Esophagus muscularis mucosa (tissue), 4 donors: ENCODE results near the gene SYNE4. TPM values are rescaled to one million over a fixed set of nuclear protein-coding genes. Genes with fewer than 3 reads are reported as not detected.
"Not testable (repeated sequence)": the region's sequence is repeated elsewhere in the genome, so short reads cannot be mapped to it uniquely, and the experiment has no call there.

Experiments
- DNase-seq: peaks from one replicate; pipeline ENCODE4 v3.0.0-alpha.2; 2017; ENCODE audit errors: extremely low spot score
- H3K27ac ChIP-seq, 4 donors: fragments of 200-600 bp; sonication (generic); replicated peaks in 1 of 4; 1 replicate in 3 of 4; 2 replicates in 1 of 4; pipeline ENCODE4 v1.5.1; 2016 to 2019; ENCODE audit warnings: mild to moderate bottlenecking in 1 of 4
- H3K27me3 ChIP-seq, 4 donors: fragments of 200-600 bp; sonication (generic); one replicate each; pipeline versions ENCODE4 v1.5.1 to v1.6.0; 2016 to 2019
- H3K36me3 ChIP-seq, 4 donors: fragments of 200-600 bp; sonication (generic); one replicate each; pipeline ENCODE4 v1.5.1; 2016 to 2019
- H3K4me1 ChIP-seq, 4 donors: fragments of 200-600 bp; sonication (generic); one replicate each; pipeline ENCODE4 v1.5.1; 2016 to 2019
- H3K4me3 ChIP-seq, 4 donors: fragments of 200-600 bp; sonication (generic); 1 replicate in 2 of 4; 2 replicates in 2 of 4; pipeline ENCODE4 v1.5.1; 2016 to 2019; ENCODE audit warnings: mild to moderate bottlenecking in 4 of 4, moderate library complexity in 1 of 4
- H3K9me3 ChIP-seq, 4 donors: fragments of 200-600 bp; sonication (generic); 1 replicate in 3 of 4; 2 replicates in 1 of 4; pipeline ENCODE4 v1.5.1; 2016 to 2019
- CTCF ChIP-seq, 3 experiments: fragments of 200-600 bp in 2 of 3; fragments of 450-650 bp in 1 of 3; sonication (generic) in 2 of 3; IDR thresholded peaks; one replicate each; pipeline ENCODE4 v1.5.1; 2017 to 2019; ENCODE audit warnings: antibody characterized with exemption in 3 of 3, mild to moderate bottlenecking in 2 of 3, moderate library complexity in 1 of 3
- EP300 ChIP-seq: sonication (generic); formaldehyde crosslinking; IDR thresholded peaks from one replicate; pipeline ENCODE4 v1.6.1; 2017; ENCODE audit warnings: antibody characterized with exemption
- POLR2A ChIP-seq: fragments of 450-650 bp; IDR thresholded peaks from one replicate; pipeline ENCODE4 v1.6.1; 2017; ENCODE audit warnings: antibody characterized with exemption, moderate library complexity, mild to moderate bottlenecking, low read depth
- POLR2AphosphoS5 ChIP-seq, 2 donors: sonication (generic); formaldehyde crosslinking; IDR thresholded peaks; one replicate each; pipeline ENCODE4 v1.6.1; 2017; ENCODE audit warnings: antibody characterized with exemption in 2 of 2
- WGBS: methylation state at CpG from one replicate; pipeline ENCODE4 v1.1.5; 2018; 5-methylcytosine and 5-hydroxymethylcytosine counted together
- intact Hi-C: fragments of 100-400 bp; cut with DNase I; formaldehyde crosslinking; loops from one replicate; pipeline ENCODE4 v1.15.1; 2023
- small RNA-seq, 3 donors: library from RNA; depleted of rRNA; stranded (forward); fragments of <200 nt; gene quantifications; one replicate each; pipeline ENCODE3, GENCODE V24; 2016
- total RNA-seq, 4 donors: library from RNA; depleted of rRNA; stranded (reverse); fragments of >200 nt; gene quantifications; one replicate each; pipeline versions ENCODE4 v1.1.0 to v1.2.1, GENCODE V29; 2016

Gene SYNE4
- total RNA-seq, 4 donors from 2014 or later: 1.3 TPM; not detected in 3

GRCh38 chr19:35959040-35959967 lies 49.3 kb downstream of the SYNE4 start:
- Histone ChIP-seq H3K4me1 (peaks cover 5 to 13% (median 12%) of the 10 kb centered on the region in 4 donors), H3K4me3 (peak overlapping the region; percentile 12 to 33 (median 21)), H3K9me3 (no peaks in the 10 kb centered on the region), H3K27me3 (peaks cover 0 to 75% (median 27%) of the 10 kb centered on the region in 4 donors), H3K27ac (no peak overlapping the region), H3K36me3 (no peaks in the 10 kb centered on the region)
- DNase-seq: no peak
- WGBS: 11% methylated on average over 8 of the region's 97 CpGs
- intact Hi-C loops: no loop called here
- TF ChIP-seq CTCF (IDR thresholded peaks at IDR 0.05): peak in 2 of 3 experiments; percentile 31 to 37
- no peak for TF ChIP-seq POLR2AphosphoS5 (IDR thresholded peaks at IDR 0.05)

- intact Hi-C loops: no loop called here
- no peaks in the 10 kb centered on the region for H3K9me3 ChIP-seq
- 43% methylated on average over 11 of the region's 15 CpGs for WGBS
- H3K4me3 ChIP-seq: peak overlapping the region in 3 of 4 donors; percentile 19 to 33 (median 23)
- no peak overlapping the region for H3K27ac ChIP-seq
- peaks cover 5 to 13% (median 12%) of the 10 kb centered on the region in 4 donors for H3K4me1 ChIP-seq
- peaks cover 0 to 75% (median 27%) of the 10 kb centered on the region in 4 donors for H3K27me3 ChIP-seq
- no peaks in the 10 kb centered on the region for H3K36me3 ChIP-seq
- TF ChIP-seq CTCF (IDR thresholded peaks at IDR 0.05) (no peak), EP300 (no peak), POLR2A (no peak)
- DNase-seq: no peak
Measured at GRCh38 chr19:35958660-35959039, 50.0 kb downstream of the SYNE4 start.

GRCh38 chr19:35957411-35957810 lies 51.2 kb downstream of the SYNE4 start:
- H3K36me3 ChIP-seq, H3K27ac ChIP-seq, H3K4me3 ChIP-seq, intact Hi-C loops, H3K9me3 ChIP-seq, DNase-seq: not testable (repeated sequence)
- 83% methylated on average over 8 of the region's 8 CpGs for WGBS
- H3K27me3 ChIP-seq: peaks cover 0 to 73% (median 27%) of the 10 kb centered on the region in 4 donors
- H3K4me1 ChIP-seq: peaks cover 5 to 13% (median 12%) of the 10 kb centered on the region in 4 donors

GRCh38 chr19:35955881-35956634 lies 52.6 kb downstream of the SYNE4 start:
- TF ChIP-seq POLR2AphosphoS5 (IDR thresholded peaks at IDR 0.05) (no peak), POLR2A (no peak), EP300 (no peak)
- Histone ChIP-seq H3K27ac (no peak overlapping the region), H3K9me3 (no peaks in the 10 kb centered on the region), H3K4me1 (peaks cover 5 to 13% (median 12%) of the 10 kb centered on the region in 4 donors), H3K4me3 (no peak overlapping the region), H3K36me3 (no peaks in the 10 kb centered on the region), H3K27me3 (peaks cover 0 to 62% (median 22%) of the 10 kb centered on the region in 4 donors)
- intact Hi-C loops: no loop called here
- WGBS: 64% methylated on average over 6 of the region's 6 CpGs
- no peak for DNase-seq

Small RNA genes within 50 kb of the gene (small RNA-seq; reads per million reads assigned to genes)
- 0 reads per million in 3 donors for gene AF038458.1

Other genes with a start within 250 kb of the SYNE4 start
- gene ARHGAP33, start 233.2 kb downstream of the SYNE4 start, total RNA-seq: 10 to 100 TPM in 2 of 4 donors, 1 to 10 TPM in 2; 3.3 to 11.2 (median 7.7) TPM
- not detected for gene PRODH2, start 196.0 kb downstream of the SYNE4 start, total RNA-seq
- gene NPHS1, start 156.3 kb downstream of the SYNE4 start, total RNA-seq: not detected
- not detected for gene KIRREL2, start 151.9 kb downstream of the SYNE4 start, total RNA-seq
- 10 to 100 TPM in 2 of 4 donors, 1 to 10 TPM in 2; 4.6 to 14.6 (median 8.8) TPM for gene APLP1, start 140.2 kb downstream of the SYNE4 start, total RNA-seq
- 1 to 10 TPM; 2.5 to 6.2 (median 5.3) TPM for gene NFKBID, start 108.3 kb downstream of the SYNE4 start, total RNA-seq
- 10 to 100 TPM in 1 of 4 donors, 1 to 10 TPM in 1, not detected in 2; 3.7 to 14.6 TPM for gene HCST, start 106.3 kb downstream of the SYNE4 start, total RNA-seq
- gene TYROBP, start 100.5 kb downstream of the SYNE4 start, total RNA-seq: 100 to 1,000 TPM in 1 of 4 donors, 10 to 100 TPM in 3; 47.1 to 145 (median 50.7) TPM
- 10 to 100 TPM in 3 of 4 donors, 1 to 10 TPM in 1; 7.5 to 22.6 (median 15.3) TPM for gene LRFN3, start 72.4 kb downstream of the SYNE4 start, total RNA-seq
- gene SDHAF1, start 13.6 kb downstream of the SYNE4 start, total RNA-seq: 10 to 100 TPM; 44.0 to 60.3 (median 50.2) TPM
- gene ALKBH6, start 5.4 kb upstream of the SYNE4 start, total RNA-seq: 10 to 100 TPM; 27.0 to 43.6 (median 35.5) TPM
- gene CLIP3, start 24.1 kb upstream of the SYNE4 start, total RNA-seq: 10 to 100 TPM; 39.9 to 73.3 (median 51.4) TPM
- 10 to 100 TPM in 2 of 4 donors, 1 to 10 TPM in 2; 6.3 to 21.3 (median 12.1) TPM for gene THAP8, start 45.5 kb upstream of the SYNE4 start, total RNA-seq
- under 1 TPM in 3 of 4 donors, not detected in 1; 0.26 to 0.52 (median 0.50) TPM for gene WDR62, start 46.1 kb upstream of the SYNE4 start, total RNA-seq
- not detected for gene OVOL3, start 102.3 kb upstream of the SYNE4 start, total RNA-seq
- 100 to 1,000 TPM in 2 of 4 donors, 10 to 100 TPM in 2; 64.8 to 152 (median 85.7) TPM for gene POLR2I, start 106.1 kb upstream of the SYNE4 start, total RNA-seq
- gene TBCB, start 106.7 kb upstream of the SYNE4 start, total RNA-seq: 100 to 1,000 TPM; 164 to 230 (median 192) TPM
- gene CAPNS1, start 131.3 kb upstream of the SYNE4 start, total RNA-seq: 100 to 1,000 TPM; 212 to 245 (median 229) TPM
- gene COX7A1, start 143.6 kb upstream of the SYNE4 start, total RNA-seq: 100 to 1,000 TPM in 2 of 4 donors, 10 to 100 TPM in 2; 65.8 to 231 (median 101) TPM
- gene ZNF565, start 205.9 kb upstream of the SYNE4 start, total RNA-seq: 1 to 10 TPM; 4.6 to 5.7 (median 5.1) TPM
- 10 to 100 TPM; 44.9 to 78.2 (median 49.9) TPM for gene ZNF146, start 206.3 kb upstream of the SYNE4 start, total RNA-seq